Measurements from ENCODE around the gene ABHD17B.

GRCh38 chr9:71886015-71886414 is 25.0 kb downstream of the ABHD17B start:
- no peak for TF ChIP-seq EZH2 (IDR thresholded peaks at IDR 0.05; ENCODE audit: insufficient read depth, poor library complexity, severe bottlenecking)
- TF ChIP-seq EZH2phosphoT487 (IDR thresholded peaks at IDR 0.05; ENCODE audit: insufficient read depth, low read depth), result no peak
